Thyroid gland (tissue), 4 donors: ENCODE data around the gene TSPAN5. TPM values are rescaled to one million over a fixed set of nuclear protein-coding genes. Genes with fewer than 3 reads are reported as not detected.

Experiments used
- DNase-seq, 2 donors: peaks; one replicate each; pipeline ENCODE4 v3.0.0-alpha.2; 2019
- H3K27ac ChIP-seq, 3 donors: fragments of 200-600 bp; sonication (generic); 1 replicate in 2 of 3; 2 replicates in 1 of 3; pipeline ENCODE4 v1.5.1; 2016 to 2019; ENCODE audit warnings: mild to moderate bottlenecking in 1 of 3, moderate library complexity in 1 of 3
- H3K27me3 ChIP-seq: fragments of 200-600 bp; sonication (generic); one replicate; pipeline ENCODE4 v1.5.1; 2019
- H3K36me3 ChIP-seq, 2 donors: fragments of 200-600 bp; sonication (generic); one replicate each; pipeline ENCODE4 v1.5.1; 2016 to 2019
- H3K4me1 ChIP-seq, 2 donors: fragments of 200-600 bp; sonication (generic); one replicate each; pipeline ENCODE4 v1.5.1; 2017 to 2019
- H3K4me3 ChIP-seq, 3 donors: fragments of 200-600 bp; sonication (generic); replicated peaks in 1 of 3; 1 replicate in 2 of 3; 2 replicates in 1 of 3; pipeline ENCODE4 v1.5.1; 2016; ENCODE audit warnings: mild to moderate bottlenecking in 1 of 3
- H3K9me3 ChIP-seq: fragments of 200-600 bp; sonication (generic); one replicate; pipeline ENCODE4 v1.5.1; 2017
- POLR2A ChIP-seq, 2 donors: fragments of 450-650 bp; IDR thresholded peaks; one replicate each; pipeline ENCODE4 v1.6.1; 2017; ENCODE audit warnings: antibody characterized with exemption in 2 of 2, mild to moderate bottlenecking in 2 of 2, moderate library complexity in 1 of 2
- WGBS, 2 donors: methylation state at CpG; one replicate each; pipeline ENCODE4 v1.1.5; 2017; 5-methylcytosine and 5-hydroxymethylcytosine counted together
- intact Hi-C: fragments of 100-400 bp; cut with DNase I; formaldehyde crosslinking; loops from one replicate; pipeline ENCODE4 v1.15.1; 2023
- total RNA-seq, 4 donors: library from RNA; depleted of rRNA; stranded (reverse); fragments of >200 nt; gene quantifications; one replicate each; pipeline ENCODE4 v1.2.3, GENCODE V29; 2016
- TF ChIP-seq, protein P1 (sequence below), 6 experiments: fragments of 200-600 bp in 3 of 6; fragments of 450-650 bp in 3 of 6; sonication (generic) in 3 of 6; IDR thresholded peaks; one replicate each; pipeline ENCODE4 v1.5.1; 2016 to 2019; ENCODE audit warnings: antibody characterized with exemption in 6 of 6, mild to moderate bottlenecking in 2 of 6, inconsistent platforms in 1 of 6, moderate library complexity in 1 of 6

TSPAN5 gene
- total RNA-seq, 4 donors from 2014 or later, result 26.4 to 48.0 (median 29.1) TPM

DNA sequence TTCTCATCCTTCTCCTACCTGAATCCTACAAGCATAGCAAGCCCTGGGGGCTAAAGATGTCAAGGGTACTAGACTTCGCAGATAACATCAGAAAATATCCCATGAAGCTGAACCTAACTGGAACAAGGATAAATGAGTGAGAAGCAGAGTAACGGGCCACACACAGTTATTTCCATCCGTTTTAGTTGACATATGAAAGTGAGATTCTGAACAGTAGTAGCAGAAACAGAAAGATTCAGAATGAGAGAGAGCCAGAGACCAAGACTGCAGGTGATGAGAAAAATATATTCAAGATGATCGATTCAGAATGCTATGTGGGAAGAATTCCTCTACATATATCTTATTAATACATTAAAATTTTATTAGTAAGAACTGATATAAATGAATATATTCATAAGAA is 165.1 kb downstream of the TSPAN5 start:
- no peaks in the 10 kb centered on the region for H3K27me3 ChIP-seq
- H3K9me3 ChIP-seq, result no peaks in the 10 kb centered on the region
- peak overlapping the region; percentile 29 to 90 (median 88) for H3K27ac ChIP-seq
- no peak for DNase-seq
- intact Hi-C loops, result no loop called here
- whole genome bisulfite sequencing, 2 donors, result 65 to 91% methylated on average over 4 of the region's 4 CpGs
- peaks cover 59 to 73% of the 10 kb centered on the region in 2 donors for H3K4me1 ChIP-seq
- no peaks in the 10 kb centered on the region for H3K36me3 ChIP-seq
- TF ChIP-seq POLR2A (IDR thresholded peaks at IDR 0.05), result no peak
- TF ChIP-seq, protein P1, sequence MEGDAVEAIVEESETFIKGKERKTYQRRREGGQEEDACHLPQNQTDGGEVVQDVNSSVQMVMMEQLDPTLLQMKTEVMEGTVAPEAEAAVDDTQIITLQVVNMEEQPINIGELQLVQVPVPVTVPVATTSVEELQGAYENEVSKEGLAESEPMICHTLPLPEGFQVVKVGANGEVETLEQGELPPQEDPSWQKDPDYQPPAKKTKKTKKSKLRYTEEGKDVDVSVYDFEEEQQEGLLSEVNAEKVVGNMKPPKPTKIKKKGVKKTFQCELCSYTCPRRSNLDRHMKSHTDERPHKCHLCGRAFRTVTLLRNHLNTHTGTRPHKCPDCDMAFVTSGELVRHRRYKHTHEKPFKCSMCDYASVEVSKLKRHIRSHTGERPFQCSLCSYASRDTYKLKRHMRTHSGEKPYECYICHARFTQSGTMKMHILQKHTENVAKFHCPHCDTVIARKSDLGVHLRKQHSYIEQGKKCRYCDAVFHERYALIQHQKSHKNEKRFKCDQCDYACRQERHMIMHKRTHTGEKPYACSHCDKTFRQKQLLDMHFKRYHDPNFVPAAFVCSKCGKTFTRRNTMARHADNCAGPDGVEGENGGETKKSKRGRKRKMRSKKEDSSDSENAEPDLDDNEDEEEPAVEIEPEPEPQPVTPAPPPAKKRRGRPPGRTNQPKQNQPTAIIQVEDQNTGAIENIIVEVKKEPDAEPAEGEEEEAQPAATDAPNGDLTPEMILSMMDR (IDR thresholded peaks at IDR 0.05), result no peak
- no peak overlapping the region for H3K4me3 ChIP-seq

GRCh38 chr4:98491899-98492559 is 166.4 kb downstream of the TSPAN5 start:
- Histone ChIP-seq H3K36me3 (no peaks in the 10 kb centered on the region), H3K27ac (peak overlapping the region; percentile 29 to 90 (median 88)), H3K9me3 (no peaks in the 10 kb centered on the region), H3K27me3 (no peaks in the 10 kb centered on the region), H3K4me3 (no peak overlapping the region), H3K4me1 (peaks cover 46 to 61% of the 10 kb centered on the region in 2 donors)
- DNase-seq, result peak; percentile 85
- 46 to 53% methylated on average over 7 of the region's 7 CpGs for WGBS, 2 donors
- intact Hi-C loops, result no loop called here
- TF ChIP-seq, protein P1 (IDR thresholded peaks at IDR 0.05), result no peak
- no peak for TF ChIP-seq POLR2A (IDR thresholded peaks at IDR 0.05)

DNA sequence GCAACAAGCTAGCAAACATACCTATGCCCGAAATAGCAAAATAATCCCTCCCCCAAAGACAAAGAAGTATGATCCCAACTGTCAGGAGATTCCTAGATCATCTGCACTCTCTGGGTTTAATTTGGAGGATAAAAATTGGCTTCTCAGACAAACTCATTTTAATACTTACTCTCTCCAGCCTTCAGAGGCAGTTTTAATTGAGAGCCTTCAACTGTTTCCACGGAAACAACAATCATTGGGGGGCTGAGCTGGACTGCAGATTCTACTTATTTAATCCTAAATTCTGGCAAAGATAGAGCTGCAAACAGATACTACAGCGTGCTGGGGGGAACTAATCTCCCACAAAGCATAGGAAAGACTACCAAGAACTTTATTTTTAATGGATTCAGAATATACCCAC is 168.2 kb downstream of the TSPAN5 start:
- TF ChIP-seq, protein P1 (IDR thresholded peaks at IDR 0.05), result no peak
- TF ChIP-seq POLR2A (IDR thresholded peaks at IDR 0.05), result no peak
- Histone ChIP-seq H3K4me3 (no peak overlapping the region), H3K9me3 (no peaks in the 10 kb centered on the region), H3K36me3 (no peaks in the 10 kb centered on the region), H3K4me1 (peaks cover 36 to 46% of the 10 kb centered on the region in 2 donors), H3K27me3 (no peaks in the 10 kb centered on the region), H3K27ac (peak overlapping the region in 2 of 3 donors; percentile 88 to 90)
- intact Hi-C loops, result no loop called here
- no peak for DNase-seq
- WGBS, 2 donors, result 92 to 96% methylated on average over 3 of the region's 3 CpGs

- no peak for DNase-seq
- 92% methylated on average over 7 of the region's 7 CpGs for WGBS, 2 donors
- H3K27me3 ChIP-seq, result no peaks in the 10 kb centered on the region
- intact Hi-C loops, result no loop called here
- no peak overlapping the region for H3K4me3 ChIP-seq
- H3K36me3 ChIP-seq, result no peaks in the 10 kb centered on the region
- no peaks in the 10 kb centered on the region for H3K9me3 ChIP-seq
- peaks cover 2 to 14% of the 10 kb centered on the region in 2 donors for H3K4me1 ChIP-seq
- no peak for TF ChIP-seq POLR2A (IDR thresholded peaks at IDR 0.05)
- TF ChIP-seq, protein P1 (IDR thresholded peaks at IDR 0.05), result no peak
- H3K27ac ChIP-seq, result no peak overlapping the region
These were observed 172.5 kb downstream of the TSPAN5 start for GRCh38 chr4:98485816-98486345.

DNA sequence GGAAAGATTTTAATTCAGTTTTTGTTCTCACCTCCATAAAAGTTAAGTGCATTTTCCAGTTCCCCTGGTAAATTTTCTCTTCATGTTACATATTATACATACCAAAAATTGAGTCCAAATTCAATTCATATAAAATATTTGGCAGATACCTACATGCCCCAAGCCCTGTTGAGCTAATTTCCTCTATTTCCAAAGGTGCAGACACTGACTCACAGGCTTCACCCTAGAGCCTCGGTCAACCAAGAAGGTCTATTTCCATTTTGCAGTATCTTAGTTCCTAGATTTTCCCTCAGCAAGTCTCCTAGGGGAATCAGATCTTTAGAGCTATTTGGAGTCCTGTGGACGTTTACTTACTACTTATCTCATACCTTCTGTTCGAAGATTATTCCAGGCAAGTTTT is 174.4 kb downstream of the TSPAN5 start:
- no peaks in the 10 kb centered on the region for H3K36me3 ChIP-seq
- no peaks in the 10 kb centered on the region for H3K27me3 ChIP-seq
- intact Hi-C loops, result no loop called here
- DNase-seq, result no peak
- WGBS, 2 donors, result 92 to 96% methylated on average over 3 of the region's 3 CpGs
- peaks cover 2 to 18% of the 10 kb centered on the region in 2 donors for H3K4me1 ChIP-seq
- H3K4me3 ChIP-seq, result no peak overlapping the region
- H3K9me3 ChIP-seq, result no peaks in the 10 kb centered on the region
- no peak for TF ChIP-seq POLR2A (IDR thresholded peaks at IDR 0.05)
- TF ChIP-seq, protein P1 (IDR thresholded peaks at IDR 0.05), result no peak
- H3K27ac ChIP-seq, result no peak overlapping the region
